ENCODE measurements around the gene DAB1.

Gene DAB1

DNA sequence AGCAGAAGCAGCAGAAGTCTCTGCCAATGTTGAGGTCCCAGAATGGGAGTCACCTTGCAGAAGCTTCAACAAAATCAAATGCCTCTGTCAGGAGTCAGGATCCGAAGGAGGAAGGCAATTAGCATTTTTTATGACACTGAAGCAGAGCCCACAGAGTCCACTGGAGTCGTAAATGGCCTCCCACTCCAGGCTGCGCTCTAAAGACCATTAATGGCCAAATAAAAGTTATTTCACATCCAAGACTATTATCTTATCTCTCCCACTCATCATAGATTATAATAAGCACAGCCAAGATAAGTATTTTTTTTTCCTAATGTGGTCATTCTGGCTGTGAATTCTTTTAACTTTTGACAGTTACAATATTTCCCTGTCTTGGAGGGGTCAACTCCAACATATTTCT is 267.0 kb downstream of the DAB1 start:
- DNase-seq, result no peak

DNA sequence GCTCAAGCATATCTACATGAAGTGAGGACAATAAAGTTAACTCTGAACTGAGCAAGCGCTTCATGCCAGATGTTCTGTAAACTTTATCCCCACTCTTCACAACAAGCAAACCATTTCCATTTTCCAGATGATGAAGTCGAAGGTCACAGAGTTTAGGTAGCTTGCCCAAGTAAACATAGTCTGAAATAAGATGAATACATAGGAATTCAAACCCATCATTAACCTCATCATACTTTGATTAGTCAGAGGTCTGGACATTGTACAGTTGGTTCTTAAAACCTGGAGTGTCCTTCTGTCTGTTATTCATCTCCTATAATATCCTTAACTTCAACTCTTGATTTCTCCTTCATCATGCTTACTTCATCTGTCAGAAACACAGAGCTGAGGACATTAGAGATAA is 277.8 kb downstream of the DAB1 start:
- DNase-seq, result no peak

DNA sequence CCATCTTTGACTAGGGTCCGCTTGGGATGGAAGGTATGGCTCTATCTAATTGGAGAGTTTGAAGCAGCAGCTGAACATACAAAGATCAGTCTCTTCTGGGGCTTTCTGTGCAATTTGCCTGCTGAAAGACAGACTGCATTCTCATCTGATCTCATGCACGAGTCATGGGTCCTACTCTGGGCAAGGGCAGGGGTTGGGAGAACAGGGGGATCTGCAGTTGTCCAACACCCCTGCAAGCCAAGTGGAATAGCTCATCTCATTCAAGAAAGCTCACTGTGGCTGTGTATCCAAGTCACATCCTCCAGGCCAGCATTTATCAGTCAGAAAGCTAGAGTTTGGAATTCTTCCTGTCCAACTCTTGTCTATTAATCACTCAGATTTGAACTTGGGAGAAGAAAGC is 280.9 kb downstream of the DAB1 start:
- no peak for DNase-seq

DNA sequence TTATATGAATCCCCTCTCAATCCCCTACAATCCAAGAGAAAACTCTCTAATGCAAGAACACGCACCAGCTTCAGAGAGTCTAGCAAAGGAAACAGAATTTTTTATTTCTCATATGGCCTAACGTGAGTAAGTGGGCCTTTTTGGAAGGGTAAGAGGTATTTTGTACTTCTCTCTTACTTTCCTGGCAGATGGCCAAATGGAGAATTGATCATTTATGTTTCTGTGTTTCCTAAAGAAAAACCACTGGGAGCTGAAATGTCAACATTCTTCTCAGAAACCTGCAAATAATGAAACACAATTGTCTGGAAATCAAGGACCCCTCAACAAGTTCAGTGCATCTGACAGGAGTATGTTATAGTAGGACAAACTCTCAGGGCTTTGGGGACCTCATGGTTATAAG is 281.7 kb downstream of the DAB1 start:
- DNase-seq, result no peak

DNA sequence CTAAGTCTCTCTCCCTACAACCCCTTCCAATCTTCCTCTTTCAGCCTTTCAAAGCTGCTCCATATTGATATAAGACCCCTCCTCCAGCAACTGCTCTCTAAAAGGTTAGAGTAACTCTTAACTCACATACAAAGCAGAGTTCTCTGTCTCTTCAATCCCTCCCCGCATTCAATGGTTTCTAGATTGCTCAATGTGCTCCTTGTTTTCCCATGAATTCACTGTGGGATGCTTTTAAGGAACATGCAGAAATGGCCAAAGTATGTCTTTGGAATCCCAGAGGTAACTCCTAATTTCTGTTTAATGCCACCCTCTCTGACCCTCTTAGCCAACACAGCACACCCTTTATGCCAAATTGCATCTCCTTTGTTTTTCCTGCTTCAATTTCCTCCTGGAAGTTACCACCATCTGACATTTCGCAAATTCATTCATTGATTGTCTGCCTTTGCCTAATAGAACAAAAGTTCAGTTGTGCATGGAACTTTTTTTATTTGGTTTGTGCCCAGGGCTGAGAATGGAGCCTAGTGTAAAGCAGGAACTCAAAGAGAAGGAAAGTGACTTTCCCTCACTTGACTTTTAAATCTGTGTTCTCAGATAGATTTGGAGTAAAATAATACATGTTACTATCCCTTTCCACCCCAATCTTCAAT is 285.3 kb downstream of the DAB1 start:
- DNase-seq, result no peak

DNA sequence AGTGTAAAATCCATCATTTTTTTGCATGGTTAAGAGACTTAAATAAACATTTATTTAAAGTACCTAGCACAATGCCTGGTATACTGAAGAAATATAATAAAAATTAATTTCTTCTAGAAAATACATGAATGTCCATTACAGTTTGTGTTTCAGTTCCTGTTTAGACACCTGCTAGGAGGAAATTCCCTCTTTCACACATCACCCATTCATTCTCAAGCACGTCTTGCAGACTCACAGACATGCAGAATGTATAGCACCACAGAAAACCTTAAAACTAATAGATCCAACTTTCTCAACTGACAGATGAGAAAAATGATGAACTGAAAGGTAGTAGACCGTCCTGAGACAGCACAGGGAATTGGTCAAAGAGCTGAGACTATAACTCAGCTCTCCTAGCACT is 285.9 kb downstream of the DAB1 start:
- no peak for DNase-seq

DNA sequence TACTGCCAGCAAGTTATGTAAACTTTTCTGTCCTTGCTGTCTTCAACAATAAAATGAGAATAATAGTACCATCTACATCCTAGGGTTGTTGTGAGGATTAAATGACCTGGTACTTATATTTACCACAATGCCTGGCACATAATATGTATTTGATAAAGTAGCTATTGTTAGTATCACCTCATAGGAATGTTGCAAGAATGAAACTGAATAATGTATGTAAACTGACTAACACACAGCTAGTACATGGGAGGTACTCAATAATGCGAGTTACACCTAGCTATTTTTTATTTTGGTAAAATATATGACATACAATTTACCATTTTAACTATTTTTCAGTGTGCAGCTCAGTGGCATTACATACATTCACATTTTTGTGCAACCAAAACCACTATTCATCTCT is 289.1 kb downstream of the DAB1 start:
- DNase-seq, result no peak

DNA sequence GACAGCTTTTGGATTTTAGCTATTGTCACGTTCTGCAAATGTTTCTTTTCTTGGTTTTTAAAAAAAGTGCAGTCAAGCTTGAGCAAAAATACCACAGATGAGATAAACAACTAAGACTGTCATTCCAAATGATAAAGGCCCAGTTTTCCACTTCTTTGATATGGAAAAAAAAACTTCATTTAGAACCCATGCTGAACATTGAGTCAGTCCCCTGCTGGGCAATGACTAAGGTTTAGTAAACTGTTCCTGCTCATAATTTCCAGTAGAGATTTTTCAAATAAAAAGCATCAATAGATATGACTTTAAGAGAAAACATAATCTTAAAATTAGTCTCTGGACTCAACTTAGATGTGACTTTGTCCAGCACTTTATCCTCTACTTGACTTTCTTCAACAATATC is 290.2 kb downstream of the DAB1 start:
- no peak for DNase-seq

DNA sequence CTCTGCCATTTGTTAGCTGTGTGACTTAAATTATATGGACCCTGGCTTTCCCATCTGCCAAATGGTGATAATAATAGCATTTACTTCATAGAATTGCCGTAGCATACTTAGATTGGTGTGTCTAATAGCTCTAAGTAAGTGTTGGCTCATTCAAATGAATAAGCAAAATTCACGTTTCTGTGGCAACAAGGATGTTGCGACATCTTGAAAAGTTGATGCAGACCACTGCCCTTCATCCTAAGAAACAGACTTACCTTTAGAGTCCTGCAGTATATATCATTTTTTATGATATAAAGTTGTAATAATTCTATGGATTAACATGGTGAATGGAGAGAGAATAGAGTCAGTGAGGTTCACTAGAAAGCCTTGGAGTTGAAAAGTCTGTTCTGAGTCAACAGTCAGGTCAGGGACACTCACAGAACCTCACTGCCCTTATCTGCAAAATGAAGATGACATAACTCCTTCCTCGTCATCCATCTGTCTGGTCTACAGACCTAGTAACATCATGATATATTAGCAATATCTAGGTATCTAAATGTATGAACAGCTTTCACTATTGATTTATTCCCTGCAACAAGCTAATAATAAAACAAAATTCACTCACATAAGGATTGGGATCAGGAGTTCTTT is 290.8 kb downstream of the DAB1 start:
- DNase-seq, result no peak

DNA sequence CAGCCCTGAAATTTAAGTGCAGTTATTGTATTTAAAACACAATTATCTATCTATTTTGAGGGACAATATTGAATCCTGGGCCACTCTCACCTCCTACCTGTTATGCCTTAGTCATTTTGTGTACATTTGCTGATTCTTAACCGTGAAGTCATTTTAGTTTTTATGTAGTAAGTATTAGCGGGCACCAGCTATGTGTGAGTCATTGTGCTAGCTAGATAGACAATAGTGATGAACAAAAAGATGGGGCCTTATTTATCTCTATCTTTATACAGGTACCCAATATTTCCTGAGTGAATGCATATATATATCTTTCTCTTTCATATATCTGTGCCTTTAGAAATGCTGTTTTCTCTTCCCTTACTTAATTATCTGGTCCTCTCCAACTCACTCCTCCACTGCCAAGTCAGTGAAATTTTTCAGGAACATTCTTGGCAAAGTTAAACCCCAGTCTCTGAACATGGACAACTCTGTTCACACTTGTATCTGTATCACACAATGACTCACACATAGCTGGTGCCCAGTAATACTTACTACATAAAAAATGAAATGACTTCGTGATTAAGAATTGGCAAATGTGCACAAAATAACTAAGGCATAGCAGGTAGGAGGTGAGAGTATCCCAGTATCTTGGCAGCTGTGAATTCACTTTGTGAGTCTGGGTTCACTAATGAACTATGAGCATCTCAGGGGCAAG is 292.0 kb downstream of the DAB1 start:
- no peak for DNase-seq

DNA sequence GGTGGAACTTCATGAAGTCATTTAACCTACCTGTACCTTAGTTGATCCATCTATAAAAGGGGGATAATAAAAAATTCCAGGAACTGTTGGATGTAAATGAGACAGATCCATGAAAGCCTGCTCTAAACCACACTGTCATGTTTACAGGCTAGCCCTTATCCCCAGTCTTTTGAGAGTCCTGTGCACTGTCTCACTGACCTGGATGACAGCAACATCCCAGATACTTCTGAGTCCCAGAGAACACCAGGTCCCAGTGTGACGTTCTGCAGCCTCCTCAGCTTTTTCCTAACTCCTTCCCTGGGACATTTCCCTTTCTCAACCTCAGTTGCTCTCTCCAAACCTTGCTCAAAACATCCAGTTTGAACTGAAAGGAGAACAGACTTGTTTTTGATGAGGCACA is 292.6 kb downstream of the DAB1 start:
- no peak for DNase-seq

DNA sequence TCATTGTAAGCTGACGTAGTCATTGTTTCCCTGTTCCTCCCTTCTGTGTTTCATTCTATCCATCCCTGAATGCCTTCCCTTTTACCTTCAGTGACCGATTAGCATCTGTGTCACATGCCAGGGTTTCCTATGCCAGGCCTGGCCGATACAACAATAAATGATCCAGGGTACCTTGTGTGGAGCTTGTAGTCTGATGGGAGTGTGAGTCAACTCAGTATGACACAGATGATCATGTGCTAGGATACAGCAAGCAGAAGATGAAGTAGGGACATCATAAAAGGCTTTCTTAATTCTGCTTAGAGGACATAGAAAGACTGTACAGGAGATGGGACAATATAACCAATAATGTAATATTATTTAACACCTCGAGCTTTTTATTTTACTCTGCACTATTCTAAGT is 294.0 kb downstream of the DAB1 start:
- DNase-seq, result no peak

DNA sequence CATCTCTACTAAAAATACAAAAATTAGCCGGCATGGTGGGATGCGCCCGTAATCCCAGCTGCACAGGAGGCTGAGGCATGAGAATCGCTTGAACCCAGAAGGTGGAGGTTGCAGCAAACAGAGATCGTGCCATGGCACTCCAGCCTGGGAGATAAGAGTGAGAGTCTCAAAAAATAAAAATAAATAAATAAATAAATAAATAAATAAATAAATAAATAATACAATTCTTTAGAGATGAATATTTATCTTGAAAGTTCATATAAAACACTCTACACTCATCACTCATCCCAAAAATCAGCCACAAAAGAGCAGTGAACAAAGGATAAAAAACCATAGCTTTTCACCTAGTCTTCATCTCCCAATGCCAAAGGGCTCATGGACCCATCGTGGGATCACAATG is 295.9 kb downstream of the DAB1 start:
- DNase-seq, result no peak

DNA sequence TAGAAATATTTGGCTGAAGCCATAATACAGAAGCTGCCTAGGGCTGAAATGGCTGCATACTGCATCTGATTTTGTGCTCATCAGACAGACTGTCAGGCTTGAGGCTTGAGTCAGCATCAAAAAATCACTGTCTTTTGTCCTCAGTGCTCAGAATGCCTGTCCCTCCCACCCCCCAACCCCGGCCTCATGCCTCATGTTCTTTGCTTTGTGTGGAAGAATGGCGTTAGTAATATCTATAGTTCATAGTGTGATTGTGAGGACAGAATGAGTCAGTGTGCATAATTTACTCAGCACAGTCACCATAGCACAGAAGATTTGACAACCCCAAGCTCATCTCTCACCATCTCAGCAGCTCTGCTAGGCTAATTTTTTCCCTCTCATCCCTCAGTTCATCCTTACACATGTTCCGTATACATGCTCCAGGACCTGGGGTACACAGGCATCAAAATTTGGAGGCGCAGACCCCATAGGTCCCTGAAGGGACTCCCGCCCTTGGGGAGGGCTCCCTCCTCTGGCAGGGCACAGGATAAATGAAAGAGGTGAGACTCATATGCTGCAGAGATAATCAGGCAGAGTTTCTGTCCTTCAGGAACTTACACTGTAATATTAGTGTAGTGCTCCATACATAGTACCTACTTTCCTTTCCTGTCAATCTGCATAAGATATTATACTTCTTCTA is 299.0 kb downstream of the DAB1 start:
- no peak for DNase-seq

DNA sequence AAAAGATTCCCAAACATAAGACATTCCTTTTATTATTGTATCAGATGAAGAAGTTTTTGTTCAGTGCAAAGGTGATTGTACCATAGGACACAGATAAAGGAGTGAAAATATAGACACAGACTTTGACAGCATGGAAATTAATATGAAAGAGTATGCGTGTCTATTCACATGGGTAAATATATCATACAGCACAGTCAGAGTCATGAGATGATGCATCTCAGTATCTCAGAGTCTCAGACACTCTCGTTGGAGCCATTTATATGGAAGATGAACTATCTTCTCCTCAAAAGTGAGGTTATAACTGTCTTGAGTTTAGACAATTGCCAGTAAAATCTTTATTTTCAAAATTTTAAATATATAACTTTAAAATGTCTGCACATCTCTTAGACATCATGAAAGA is 299.7 kb downstream of the DAB1 start:
- DNase-seq, result no peak

DNA sequence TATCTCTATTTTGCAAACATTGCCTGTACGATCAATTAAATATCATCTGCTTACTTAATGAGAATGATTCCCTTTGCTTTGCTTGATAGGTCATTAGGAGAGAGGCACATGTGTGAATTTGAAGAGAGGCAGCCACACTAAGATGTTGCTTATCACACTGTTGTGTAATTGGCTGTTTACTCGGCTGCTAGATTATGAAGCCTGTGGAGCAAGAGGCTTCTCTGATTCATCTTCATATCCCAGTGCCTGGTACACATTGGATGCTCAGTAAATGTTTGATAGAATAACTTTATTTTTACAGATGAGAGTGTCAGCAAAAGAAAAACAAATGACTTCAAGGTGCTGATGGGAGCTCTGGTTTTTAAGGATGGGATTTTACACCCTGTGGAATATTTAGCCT is 301.8 kb downstream of the DAB1 start:
- DNase-seq, result no peak

DNA sequence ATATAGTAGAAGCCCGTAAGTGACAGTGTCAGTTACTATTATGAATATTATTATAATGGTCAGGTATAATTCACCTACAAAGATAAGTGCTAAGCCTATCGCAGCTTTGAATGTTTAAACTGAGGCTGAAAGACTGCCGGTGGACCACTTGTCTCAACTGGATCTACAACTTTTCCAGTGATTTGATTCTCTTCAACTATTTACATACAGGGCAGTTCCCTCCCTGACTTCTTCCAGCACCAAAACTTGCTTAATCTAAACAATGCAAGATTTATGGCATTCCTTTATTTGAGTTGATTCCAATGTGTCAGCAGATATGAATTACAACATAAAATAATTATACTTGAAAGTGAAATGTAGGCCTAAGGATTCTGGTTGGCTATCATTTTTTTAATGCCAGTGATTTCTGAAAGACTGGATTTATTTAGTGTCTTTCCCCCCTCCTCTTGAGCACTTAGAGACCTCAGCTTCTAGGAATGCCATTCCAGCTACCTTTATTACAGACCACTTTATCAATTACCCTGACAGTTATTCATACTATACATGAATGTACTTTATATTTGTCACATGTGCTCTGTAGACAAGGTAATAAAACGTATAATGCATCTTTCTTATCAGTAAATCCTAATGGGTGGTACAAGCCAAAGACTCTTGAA is 304.8 kb downstream of the DAB1 start:
- DNase-seq, result no peak

DNA sequence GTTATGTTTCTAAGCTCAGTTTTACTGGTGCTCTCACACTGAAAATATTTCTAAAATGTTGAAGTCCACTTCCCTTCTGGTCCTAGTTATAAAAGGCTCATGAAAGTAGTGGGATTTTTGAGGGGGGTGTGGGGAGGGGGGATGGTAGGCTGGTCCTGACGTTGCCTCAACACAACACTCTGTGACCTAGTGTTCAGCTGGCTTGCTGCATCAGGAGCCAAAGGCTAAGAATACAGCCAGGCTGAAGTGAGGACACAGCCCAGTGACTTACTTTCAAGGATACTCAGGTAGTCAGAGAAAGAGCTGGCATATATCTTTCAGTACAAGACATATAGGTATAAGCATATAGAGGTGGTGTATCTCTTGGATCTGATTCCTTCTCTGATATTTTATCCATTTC is 306.1 kb downstream of the DAB1 start:
- DNase-seq, result no peak

DNA sequence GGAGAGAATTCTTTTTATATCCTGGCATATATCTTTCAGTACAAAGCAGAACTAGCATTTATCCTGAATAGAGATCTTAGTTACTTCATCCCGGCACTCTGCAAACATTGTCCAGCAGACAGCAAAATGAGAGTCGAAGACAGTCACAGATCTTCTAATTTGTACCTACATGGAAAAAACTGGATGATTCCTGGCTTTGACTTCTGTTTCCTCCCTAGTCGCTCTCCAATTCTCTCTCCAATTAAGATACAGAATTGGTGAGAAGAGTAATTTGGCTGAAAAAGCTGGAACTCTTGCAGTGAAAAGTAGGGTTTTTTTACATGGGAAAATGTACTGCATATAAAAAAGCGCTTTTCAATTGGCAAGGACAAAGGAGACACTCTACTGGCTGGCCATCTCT is 307.0 kb downstream of the DAB1 start:
- DNase-seq, result no peak

DNA sequence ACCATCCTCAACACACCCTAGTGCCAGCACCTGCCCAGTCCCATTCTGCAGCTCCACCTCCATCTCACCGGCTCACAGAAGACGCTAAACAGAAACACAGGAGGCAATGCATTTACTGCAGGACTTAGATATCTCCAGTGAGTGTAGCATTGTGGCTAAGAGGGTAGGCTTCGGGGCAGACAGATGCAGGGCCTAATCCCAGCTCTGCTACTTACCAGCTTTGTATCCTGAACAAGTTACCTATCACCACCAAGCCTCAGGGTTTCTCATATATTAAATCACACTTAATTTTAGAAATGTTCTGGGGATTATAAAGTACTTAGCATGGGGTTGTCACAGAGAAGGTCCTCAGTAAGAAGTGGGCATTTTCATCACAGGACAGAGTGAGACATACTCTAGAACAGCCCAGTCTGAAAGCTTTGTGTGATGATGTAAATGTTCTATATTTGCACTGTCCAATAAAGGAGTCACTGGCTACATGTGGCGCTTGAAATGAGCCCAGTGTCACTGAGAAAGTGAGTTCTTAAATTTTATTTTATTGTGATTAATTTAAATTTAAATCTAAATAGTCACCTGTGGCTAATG is 308.7 kb downstream of the DAB1 start:
- DNase-seq, result no peak

DNA sequence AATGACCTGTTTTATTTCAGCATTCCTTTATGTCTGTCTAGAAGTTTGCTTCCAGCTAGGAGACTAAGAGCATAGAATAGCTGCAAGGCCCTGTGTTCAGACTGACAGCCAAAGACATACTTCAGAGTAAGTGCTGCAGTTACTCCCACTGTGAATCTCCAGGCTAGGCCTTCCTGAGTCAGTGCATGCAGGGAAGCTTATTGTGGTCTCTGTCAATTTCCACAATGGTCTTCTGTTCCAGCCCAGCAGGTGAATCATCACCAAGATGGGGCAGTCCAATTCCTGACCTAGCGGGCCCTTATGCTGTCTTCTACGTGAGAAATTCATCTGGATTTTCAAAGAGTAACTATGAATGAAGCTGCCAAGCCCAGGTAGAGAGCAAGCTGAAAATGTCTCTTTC is 311.7 kb downstream of the DAB1 start:
- no peak for DNase-seq

DNA sequence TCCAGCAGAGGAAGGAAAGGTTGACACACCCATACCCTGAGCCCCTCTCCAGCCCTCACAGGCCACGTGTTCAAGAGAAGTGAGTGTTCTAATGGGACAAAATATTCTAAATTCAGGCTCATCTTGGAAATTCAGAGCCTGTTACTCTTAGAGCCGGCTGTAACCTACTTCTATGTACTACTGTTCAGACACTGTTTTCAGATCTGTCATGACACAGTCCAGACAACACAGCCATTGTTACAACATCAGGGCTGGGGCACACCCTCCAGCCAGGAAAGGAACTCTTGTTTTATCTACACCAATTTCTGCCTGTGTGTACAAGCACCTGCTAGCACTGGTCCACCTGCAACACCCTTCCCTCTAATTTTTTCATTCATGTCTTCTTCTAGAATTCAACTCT is 312.7 kb downstream of the DAB1 start:
- no peak for DNase-seq

DNA sequence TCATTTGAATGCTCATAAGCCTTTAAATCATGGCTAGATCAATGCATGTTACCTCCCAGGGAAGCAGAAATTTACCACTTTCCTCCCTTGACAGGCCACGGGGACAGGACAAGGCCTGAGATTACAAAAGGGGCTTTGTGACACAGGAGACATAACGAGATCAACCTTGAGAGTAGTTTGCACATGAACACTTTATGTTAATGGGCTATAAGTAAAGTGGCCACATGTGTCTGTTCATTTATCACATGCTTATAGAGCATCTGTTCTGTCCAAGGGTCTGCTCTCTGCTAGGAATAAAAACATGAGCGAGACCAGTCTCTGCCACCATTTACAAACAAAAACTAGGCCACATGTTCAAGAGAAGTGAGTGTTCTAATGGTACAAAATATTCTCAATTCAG is 314.0 kb downstream of the DAB1 start:
- DNase-seq, result no peak
